Measurements from ENCODE around the gene C2orf78.
A peak's percentile ranks its signal among the peaks of the same experiment; 100 is the strongest.
"Not testable (repeated sequence)": the region's sequence is repeated elsewhere in the genome, so short reads cannot be mapped to it uniquely, and the experiment has no call there.

C2orf78 gene, protein sequence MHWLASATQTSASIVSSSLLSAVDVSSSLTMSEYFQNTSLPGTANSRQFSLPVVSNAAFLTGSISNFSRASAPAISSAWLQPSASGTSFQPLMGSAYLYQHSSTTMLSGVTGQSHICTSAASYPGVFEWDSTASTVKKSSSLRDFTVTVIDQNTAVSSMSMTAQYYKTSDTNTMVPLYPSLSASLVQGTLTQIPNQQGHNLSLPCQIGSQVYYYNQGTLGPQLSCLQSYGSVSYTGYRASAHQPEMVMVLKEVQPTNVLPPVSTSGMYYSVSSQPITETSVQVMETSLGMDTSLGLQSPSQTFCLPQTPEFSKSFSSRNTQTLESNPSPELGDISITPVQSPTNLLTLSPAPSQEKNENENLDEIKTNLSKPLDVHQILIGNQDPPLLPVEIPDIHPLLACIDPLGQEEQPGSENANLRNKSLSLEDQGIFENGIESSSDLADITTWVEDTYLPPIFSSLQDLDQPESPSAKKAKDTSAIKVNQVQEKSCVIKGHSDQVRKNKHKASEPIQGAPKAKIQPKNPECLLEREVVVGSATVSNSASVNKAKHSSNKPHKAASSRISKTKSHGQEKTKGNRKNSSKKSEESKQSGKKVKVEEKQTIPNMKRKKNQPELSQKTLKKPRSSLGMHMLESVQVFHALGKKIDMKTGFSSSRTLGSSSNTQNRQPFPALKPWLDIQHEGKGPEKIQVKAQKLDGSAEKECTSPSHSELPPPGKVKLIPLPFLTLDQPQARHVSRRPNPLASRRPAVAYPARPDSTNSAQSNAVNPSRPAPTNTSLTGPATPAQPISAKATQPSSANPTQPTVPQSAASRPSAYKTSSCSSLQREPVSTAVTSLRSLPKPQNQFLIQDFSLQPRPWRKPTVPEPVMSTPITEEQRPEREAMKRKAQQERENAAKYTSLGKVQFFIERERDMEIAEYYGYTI

DNA sequence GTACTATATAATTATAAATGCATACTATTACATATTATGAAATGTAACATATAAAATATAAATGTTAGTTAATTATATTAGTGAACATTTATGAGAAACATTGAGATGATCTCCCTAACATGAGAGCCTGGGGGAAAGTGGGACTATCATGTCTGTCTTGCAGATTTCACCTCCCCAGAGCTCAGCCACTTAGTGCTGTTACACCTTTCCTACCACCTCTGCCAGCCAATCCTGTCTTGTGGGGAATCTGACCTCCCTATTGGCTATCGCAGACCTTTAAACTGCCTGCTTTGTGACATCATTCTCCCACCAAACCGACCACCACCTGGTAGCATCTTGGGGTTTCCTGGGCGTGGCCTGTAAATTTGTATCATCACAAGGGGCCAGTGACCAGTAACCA lies at the start of gene C2orf78:
TSS of gene C2orf78 (plus strand) at position 301 of the 400 bp plus-strand sequence. CDS start 127 bp downstream, outside the sequence.
- DNase-seq: not testable (repeated sequence)

DNA sequence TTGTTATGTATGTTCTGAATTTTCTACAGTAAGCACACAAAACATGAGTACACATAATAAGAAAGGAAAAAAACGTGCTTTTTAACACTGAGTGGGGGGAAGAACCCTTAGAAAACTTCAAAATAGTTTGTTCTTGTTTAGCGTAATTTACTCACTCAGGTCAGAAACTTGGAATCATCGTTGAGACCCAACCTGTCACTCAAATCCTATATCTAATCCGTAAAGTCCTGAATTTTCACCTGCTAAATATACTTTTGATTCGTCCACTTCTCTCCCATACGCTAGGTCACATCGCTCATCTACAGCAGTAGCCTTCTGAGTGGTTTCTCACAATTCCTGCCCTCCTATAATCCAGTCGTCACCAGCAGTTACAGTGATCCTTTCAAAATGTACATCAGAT lies 47.6 kb upstream of the C2orf78 start:
- DNase-seq: no peak

DNA sequence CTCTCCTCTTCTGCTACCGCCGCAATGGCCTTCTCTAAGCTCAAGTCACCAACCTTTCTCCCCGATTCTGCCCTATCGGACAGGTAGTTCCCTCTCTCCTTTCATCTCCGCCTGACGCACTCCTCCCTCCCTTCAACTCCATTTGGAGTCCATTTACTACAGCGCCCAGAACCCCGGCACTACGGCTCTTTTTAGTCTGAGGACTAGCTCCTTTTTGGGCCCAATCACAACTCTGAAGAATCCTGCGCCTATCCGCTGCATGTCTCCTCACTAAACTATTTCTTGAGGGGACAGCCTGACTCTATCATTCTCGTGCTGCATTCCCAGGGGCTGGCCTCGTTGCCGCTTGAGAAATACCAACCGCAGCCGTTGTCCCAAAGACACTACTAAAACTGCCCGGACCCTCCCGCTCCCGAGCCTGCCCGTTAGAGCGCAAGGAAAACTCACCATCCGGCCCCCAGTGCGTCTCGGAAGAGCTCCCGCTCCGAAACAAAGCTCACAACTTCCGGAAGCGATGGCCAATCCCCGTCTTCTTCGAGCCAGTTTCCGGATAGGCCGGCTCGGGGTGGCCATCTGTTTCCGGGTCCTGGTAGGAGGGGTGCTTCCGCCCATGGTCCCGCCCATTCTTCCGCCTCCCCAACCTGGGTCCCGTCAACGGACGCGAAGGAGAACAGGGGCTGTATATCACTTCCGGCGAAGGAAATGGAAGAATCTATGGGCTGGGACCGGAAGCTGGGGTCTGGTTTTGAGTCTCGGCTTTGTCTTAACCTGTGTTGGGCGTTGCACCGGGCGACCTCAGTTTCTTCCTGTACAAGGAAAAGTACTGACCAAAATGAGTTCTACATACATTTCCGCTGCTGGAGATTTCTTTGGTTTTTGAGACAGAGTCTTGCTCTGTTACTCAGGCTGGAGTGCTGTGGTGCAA lies 46.9 kb upstream of the C2orf78 start, which contains the start of gene TPRKB:
TSS of gene TPRKB (minus strand) at position 491 of the 925 bp plus-strand sequence. CDS start 2,776 bp downstream, outside the sequence.
- peak; percentile 78 to 86 for DNase-seq

DNA sequence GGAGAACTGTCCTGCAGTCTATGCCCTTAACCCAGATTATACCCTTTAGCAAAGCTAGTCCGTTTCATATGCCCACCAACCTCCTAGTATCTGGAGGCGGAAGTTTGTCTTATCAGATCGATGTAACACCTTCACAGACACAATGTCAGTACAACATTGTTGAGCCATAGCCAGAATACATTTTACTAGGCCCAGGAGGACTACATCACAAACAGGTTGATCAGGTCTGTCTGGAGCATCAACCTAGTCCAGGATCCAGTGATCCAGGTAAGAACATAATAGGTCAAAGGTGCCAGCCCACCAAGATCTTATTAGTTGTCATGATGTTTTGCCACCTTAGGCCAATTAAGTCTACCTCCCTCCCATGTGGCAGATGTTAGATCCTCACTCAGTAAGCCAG lies 44.9 kb upstream of the C2orf78 start:
- no peak for DNase-seq

DNA sequence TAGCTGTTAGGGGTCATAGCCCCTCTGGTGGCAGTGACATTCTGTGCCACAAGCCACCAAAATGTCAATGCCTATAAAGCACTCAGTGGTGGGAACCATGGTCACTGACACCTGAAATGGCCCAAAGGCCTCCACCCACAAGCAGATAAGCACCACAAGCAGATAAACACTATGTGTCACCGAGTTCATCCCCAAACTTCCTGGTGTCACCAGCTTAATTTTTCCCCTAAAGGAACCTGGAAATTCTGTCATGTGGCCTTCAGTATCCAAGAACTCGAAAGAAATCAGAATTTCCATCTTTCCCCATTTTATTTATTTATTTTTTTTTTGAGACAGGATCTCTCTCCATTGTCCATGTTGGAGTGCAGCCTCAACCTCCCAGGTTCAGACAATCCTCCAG lies 43.2 kb upstream of the C2orf78 start:
- no peak for DNase-seq

DNA sequence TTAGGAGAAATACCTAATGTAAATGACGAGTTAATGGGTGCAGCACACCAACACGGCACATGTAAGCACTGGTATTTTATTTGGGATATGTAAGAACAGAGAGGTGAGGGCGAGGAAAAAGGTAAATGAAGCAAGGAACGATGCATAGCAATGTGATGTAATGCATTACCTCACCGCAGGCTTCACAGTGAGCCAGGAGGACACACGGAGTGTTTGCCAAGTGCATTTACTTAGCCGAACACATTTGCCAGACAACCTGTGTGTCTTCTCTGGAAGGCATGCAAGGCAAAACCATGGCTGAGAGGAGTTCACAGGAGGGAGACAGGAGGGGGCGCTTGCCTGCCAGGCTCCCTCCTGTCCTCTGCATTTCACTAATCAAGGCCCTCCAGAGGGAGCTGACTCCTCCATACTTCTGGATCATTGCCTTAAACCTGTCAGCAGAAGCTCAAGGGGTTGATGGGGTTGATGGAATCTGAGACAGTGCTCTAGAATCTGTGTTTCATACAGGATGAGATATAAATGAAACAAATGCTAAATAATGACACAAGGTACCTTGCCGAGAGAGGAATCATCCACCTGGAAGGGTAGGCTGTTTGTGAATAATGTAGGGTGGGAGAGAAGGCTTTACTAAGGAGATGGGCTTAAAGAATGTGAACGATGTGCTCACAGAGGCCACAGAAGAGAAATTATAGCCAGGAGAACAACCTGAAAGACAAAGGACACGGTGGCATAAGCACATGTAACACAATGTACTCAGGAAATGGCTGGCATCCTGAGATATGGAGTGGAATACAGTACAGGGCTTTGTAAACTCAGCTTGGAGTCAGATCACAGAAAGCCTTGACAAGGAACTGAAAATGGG lies 37.7 kb upstream of the C2orf78 start:
- DNase-seq: no peak

DNA sequence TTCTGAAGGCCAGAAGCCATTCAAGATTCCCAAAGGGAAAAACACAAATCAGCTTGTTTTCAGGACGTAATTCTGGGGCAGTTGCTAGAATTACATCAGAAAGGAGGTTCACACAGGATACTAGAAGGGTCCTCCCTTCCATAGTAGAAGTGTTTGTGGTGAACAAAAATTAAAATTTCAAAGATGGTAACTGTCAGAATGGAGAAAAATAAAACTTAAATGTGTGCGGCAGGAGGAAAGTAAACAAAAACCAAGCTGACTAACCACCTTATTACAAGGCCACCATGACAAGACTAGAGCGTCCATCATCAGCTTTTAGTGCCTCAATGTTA lies 37.1 kb upstream of the C2orf78 start:
- DNase-seq: no peak

DNA sequence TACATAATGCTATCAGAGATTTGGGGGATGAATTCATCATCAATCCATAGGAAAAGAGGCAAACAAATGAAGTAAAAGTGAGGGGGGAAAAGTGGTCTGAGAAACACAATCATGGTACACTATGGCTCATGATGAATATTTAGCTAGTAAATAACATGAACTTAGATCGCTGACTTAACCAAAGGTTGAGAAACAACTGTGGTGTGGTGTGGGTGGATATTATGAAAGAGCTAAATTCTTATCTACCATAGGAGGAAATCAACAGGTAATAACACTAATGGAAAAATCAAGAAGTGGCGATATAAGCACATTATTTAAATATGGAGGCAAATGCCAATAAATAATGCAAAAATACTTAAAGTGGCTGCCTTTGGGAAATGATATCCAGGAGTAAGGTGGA lies 34.7 kb upstream of the C2orf78 start:
- DNase-seq: no peak

DNA sequence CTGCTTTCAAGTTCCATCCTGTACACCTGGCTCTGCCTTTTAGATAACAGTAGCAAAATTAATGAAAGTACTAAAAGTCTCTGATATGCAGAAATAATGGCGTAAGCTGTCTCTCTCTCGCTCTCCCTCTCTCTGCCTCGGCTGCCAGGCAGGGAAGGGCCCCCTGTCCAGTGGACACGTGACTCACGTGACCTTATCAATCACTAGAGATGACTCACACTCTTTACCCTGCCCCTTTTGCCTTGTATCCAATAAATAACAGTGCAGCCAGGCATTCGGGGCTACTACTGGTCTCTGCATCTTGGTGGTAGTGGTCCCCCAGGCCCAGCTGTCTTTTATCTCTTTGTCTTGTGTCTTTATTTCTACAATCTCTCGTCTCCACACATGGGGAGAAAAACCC lies 29.7 kb upstream of the C2orf78 start:
- not testable (repeated sequence) for DNase-seq

DNA sequence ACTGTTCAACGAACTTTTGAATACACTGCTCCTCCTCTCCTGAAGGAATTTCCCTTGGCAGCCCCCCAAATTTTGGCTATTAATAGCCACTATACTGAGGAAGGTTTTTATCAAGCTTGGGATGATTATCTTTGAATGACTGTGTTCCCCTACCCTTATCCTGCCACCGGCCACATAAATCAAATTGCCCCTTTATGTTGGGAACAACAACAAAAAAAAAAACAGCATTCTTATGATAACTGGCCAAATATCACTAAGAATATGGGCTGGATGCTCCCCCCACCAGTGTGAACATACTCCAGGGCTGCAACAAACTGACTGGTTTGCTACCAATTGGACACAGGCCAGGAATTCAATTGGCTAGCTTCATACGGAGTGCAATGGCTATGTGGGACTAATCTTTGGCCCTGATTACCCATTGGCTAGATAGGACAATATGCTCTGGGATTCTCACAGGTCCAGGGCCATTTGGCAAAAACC lies 24.7 kb upstream of the C2orf78 start:
- no peak for DNase-seq

DNA sequence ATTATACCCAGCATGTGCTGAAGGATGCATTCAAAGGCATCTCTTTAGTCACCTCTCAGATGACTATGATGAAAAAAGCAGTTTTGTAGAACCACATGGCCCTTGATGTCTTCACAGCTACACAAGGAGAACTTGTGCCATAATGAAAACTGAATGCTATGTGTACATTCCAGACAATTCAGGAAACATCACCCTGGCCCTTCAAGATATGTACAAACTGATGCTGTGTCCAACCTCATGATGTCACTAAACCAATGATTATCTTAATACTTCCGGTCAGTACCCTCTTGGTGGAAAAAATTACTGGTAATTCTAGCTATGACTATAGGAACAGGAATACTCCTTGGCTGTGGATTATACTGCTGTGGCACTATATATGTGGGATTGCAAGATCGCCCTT lies 24.1 kb upstream of the C2orf78 start:
- DNase-seq: no peak

DNA sequence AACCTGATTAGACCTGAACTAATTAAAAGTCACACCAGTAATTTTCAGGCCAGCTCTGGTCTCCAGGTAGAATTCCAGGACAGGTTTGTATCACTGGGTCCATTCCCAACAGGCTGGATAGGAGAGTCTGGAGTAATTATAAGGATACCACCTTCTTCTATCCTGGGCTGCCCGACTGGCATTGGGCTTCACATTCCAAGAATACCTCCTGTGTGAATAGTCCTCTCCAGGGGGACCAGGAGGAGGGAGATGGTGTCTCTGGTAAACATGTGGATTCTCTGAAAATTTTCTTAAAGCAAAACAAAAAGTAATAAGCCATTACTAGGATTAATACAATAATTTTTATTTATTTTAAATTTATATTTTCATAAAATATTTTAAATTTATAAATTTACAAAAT lies 21.4 kb upstream of the C2orf78 start:
- no peak for DNase-seq

DNA sequence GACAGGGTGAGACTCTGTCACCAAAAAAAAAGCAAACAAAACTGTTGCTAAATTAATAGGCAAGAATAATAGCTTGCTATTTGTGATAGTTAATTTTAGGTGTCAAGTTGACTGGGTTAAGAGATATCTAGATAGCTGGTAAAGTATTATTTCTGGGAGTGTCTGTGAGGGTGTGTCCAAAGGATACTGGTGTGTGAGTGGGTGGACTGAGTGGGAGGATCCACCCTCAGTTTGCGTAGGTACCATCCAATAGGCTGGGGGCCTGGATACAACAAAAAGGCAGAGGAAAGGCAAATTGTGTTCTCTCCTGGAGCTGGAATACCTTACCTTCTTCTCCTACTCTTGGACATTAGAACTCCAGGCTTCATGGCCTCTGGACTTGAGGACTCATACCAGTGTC lies 19.0 kb upstream of the C2orf78 start:
- DNase-seq: no peak

DNA sequence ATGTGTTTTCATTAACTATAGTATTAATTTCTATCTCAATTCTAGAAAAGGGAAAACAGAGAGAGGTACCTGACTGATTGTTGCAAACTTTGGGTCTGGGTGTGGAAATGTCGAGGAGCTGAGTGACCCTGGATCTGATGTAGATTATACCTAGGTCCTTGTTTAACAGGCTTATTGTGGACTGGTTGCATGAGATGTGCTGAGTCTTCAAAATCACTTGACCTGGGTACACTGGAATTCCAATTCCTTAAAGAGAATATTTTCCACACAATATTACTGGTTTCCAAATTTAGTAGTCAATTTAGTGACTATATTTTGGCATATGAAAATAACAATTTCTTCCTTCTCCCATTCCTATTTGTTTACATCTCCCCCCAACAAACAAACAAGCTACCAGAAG lies 17.6 kb upstream of the C2orf78 start:
- DNase-seq: no peak

DNA sequence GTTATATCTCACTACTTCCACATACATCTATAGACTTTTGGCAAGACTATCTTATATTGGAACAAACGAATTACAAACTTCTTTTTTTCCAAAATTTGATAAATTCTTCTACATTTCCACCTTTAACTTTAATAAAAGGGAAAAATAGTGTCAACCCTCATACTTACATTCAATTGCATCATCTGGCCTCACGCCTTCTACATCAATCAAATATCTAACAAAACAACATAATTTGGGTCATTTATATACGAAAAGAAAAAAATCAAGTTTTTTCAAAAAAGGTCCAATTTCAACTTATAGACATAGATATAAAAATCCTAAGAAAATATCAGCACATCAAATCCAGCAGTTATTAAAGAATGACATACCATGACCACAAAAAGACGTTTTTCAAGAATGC lies 17.0 kb upstream of the C2orf78 start:
- no peak for DNase-seq

DNA sequence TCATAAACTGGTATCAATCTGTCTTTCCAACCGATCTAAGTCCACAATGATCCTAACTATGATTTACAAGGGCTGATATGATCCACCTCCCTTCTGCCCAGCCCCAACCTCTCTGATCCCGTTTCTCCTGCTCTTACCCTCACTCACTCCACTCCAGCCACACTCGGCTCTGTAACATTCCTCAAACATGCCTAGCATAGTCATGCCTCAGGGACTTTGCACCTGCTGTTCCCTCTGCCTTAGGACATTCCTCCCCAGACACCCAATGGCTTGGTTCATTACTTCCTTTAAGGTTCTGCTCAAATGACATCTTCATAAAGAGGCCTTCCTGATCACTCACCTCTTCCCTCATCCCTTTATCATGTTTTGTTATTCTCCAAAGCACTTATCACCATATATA lies 13.3 kb upstream of the C2orf78 start:
- DNase-seq: no peak

DNA sequence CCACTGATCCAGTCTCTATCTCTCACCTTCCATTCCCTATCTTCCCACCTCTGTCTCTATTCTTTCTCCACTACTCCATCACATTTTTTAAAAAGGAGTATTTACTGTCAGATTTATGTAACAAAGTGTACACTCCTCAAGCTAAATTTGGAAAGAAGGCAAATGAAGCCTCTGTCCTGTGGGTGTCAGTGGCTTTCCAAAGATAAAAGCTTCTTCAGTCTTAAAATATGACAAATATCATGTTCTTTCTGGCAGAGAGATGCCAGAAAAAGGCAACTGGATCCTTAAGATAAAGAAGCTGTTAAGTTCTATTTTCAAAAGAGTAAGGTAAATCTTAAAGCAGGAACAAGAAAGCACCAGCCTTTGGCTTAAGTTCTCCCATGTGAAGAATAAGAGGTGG lies 11.2 kb upstream of the C2orf78 start:
- no peak for DNase-seq

DNA sequence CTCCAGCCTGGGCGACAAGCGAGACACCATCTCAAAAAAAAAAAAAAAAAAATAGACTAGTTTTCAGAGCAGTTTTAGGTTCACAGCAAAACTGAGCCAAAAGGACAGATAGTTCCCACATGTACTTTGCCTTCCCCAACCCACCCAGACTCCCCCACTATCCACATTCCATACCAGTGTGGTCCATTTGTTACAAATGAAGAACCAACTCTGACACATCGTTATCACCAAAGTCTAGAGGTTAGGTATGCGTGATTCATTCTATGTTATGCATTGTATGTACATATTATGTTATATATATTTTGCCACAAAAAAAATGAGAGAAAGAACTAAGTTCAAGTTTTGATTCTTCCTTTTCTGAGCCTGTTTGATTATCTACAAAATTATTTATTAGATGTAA lies 7.6 kb upstream of the C2orf78 start:
- no peak for DNase-seq

DNA sequence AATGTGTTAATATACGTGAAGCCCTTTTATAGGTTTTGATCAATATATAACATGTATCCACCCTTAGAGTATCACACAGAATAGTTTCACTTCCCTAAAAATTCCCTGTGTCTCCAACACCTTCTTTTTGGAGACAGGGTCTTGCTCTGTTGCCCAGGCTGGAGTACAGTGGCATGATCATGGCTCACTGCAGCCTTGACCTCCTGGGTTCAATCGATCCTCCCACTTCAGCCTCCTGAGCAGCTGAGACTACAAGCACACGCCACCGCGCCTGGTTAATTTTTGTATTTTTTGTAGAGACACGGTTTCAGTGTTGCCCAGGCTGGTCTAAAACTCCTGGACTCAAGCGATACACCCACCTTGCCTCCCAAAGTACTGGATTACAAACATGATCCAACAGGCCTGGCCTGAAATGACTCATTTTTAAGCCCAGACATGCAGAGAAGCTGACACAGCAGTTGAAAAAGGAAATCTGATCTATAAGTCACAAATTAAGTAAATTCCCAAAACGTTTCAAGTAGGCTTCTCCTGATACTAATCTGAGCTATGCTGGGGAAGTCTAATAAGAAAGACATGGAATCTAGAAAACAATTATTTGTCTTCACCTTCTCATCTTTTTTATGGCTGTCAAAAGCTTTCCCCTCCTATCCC lies 7.0 kb upstream of the C2orf78 start:
- DNase-seq: no peak

DNA sequence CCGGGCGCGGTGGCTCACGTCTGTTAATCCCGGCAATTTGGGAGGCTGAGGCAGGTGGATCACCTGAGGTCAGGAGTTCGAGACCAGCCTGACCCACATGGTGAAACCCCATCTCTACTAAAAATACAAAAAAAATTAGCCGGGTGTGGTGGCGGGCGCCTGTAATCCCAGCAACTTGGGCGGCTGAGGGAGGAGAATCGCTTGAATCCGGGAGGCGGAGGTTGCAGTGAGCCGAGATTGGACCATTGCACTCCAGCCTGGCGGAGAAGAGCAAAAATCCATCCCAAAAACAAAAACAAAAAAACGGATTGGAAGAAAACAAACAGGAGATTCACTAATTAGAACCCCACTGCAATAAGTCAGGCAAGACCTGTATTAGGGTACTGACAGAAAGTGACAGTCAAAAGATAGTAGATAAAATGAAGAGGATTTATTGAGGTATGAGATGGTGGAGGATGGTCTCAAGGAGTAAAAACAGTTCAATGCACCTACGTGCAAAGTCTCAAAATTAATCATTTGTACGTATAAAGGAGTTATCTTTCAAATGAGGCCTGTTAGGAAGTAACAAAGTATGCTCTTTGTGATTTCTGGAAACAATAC lies 5.0 kb upstream of the C2orf78 start:
- DNase-seq: not testable (repeated sequence)

All from NCI-H187 (cell line).